ENCODE results near the gene CTDSP1.

DNA sequence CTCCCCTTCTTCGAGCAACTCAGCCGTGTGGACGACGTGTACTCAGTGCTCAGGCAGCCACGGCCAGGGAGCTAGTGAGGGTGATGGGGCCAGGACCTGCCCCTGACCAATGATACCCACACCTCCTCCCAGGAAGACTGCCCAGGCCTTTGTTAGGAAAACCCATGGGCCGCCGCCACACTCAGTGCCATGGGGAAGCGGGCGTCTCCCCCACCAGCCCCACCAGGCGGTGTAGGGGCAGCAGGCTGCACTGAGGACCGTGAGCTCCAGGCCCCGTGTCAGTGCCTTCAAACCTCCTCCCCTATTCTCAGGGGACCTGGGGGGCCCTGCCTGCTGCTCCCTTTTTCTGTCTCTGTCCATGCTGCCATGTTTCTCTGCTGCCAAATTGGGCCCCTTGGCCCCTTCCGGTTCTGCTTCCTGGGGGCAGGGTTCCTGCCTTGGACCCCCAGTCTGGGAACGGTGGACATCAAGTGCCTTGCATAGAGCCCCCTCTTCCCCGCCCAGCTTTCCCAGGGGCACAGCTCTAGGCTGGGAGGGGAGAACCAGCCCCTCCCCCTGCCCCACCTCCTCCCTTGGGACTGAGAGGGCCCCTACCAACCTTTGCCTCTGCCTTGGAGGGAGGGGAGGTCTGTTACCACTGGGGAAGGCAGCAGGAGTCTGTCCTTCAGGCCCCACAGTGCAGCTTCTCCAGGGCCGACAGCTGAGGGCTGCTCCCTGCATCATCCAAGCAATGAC lies 4.8 kb downstream of the CTDSP1 start:
- TF ChIP-seq YY1 (IDR thresholded peaks at IDR 0.05; ENCODE audit: insufficient read depth, insufficient read length) (no peak), ZNF274 (IDR thresholded peaks at IDR 0.05; ENCODE audit: low read depth, low read length) (no peak), SUZ12 (IDR thresholded peaks at IDR 0.05; ENCODE audit: extremely low read depth, insufficient read depth, insufficient read length) (no peak)

Measured in NT2/D1 (cell line).